SKM-1 treated with dmso at 0.1 percent for 144 hours (cell line): Measurements from ENCODE around the gene DEFB126.
"Not testable (repeated sequence)": the region's sequence is repeated elsewhere in the genome, so short reads cannot be mapped to it uniquely, and the experiment has no call there.

ENCODE experiments used
- DNase-seq: peaks from one replicate; lab custom pipeline; 2025; ENCODE audit not compliant: unreplicated experiment; lab: John Stamatoyannopoulos, UW

The DEFB126 gene

GRCh38 chr20:142290-142689, at the start of gene DEFB126:
TSS of gene DEFB126 (plus strand) at chr20:142590. CDS start at chr20:142629, 39 bp downstream.
- DNase-seq: no peak

GRCh38 chr20:93641-94040, 48.7 kb upstream of the DEFB126 start:
- DNase-seq: no peak

GRCh38 chr20:95215-95614, 47.2 kb upstream of the DEFB126 start:
- DNase-seq: no peak

- DNase-seq: not testable (repeated sequence)
These were observed 44.7 kb upstream of the DEFB126 start for GRCh38 chr20:97691-98090.

GRCh38 chr20:101975-102374, 40.4 kb upstream of the DEFB126 start:
- DNase-seq: no peak

GRCh38 chr20:103456-103855, 38.9 kb upstream of the DEFB126 start:
- no peak for DNase-seq

GRCh38 chr20:112396-112795, 30.0 kb upstream of the DEFB126 start:
- no peak for DNase-seq

- DNase-seq: no peak
These were observed 24.9 kb upstream of the DEFB126 start for GRCh38 chr20:117518-117917.

- not testable (repeated sequence) for DNase-seq
These were observed 12.5 kb upstream of the DEFB126 start for GRCh38 chr20:129786-130323.

GRCh38 chr20:137668-138490, 4.5 kb upstream of the DEFB126 start:
- no peak for DNase-seq

GRCh38 chr20:145877-146276, 3.5 kb downstream of the DEFB126 start:
- no peak for DNase-seq

- no peak for DNase-seq
These were observed 9.7 kb downstream of the DEFB126 start for GRCh38 chr20:152131-152530.

- no peak for DNase-seq
These were observed 14.8 kb downstream of the DEFB126 start, which contains the start of gene DEFB127 for GRCh38 chr20:157154-157553. TSS of gene DEFB127 (plus strand) at chr20:157454. CDS start at chr20:157545, 91 bp downstream.

GRCh38 chr20:164618-165017, 22.2 kb downstream of the DEFB126 start:
- DNase-seq: no peak

GRCh38 chr20:168876-169275, 26.5 kb downstream of the DEFB126 start:
- no peak for DNase-seq

GRCh38 chr20:184288-184687, 41.9 kb downstream of the DEFB126 start:
- no peak for DNase-seq

- DNase-seq: no peak
These were observed 45.3 kb downstream of the DEFB126 start for GRCh38 chr20:187733-188132.

GRCh38 chr20:189611-190010, 47.2 kb downstream of the DEFB126 start, which contains the start of gene DEFB128:
TSS of gene DEFB128 (minus strand) at chr20:189711. CDS start at chr20:189623, 88 bp downstream.
- no peak for DNase-seq
